CD14-positive monocyte (primary cell): Measurements from ENCODE around the gene SPNS3. TPM values are rescaled to one million over a fixed set of nuclear protein-coding genes. Genes with fewer than 3 reads are reported as not detected.

Experiments used
- DNase-seq, 3 donors: peaks; one replicate each; pipeline ENCODE4 v3.0.0-alpha.2; 2011 to 2022
- H2AFZ ChIP-seq: 2 replicates; pipeline ENCODE4 v1.6.0; 2012; ENCODE audit warnings: mild to moderate bottlenecking, low read depth, low read length, inconsistent platforms; ENCODE audit not compliant: insufficient read depth, poor library complexity, severe bottlenecking
- H3K27ac ChIP-seq, 2 donors: 1 replicate in 1 of 2; 2 replicates in 1 of 2; pipeline ENCODE4 v1.5.1; 2012 to 2013; ENCODE audit warnings: low read length in 2 of 2, control low read depth in 1 of 2, inconsistent platforms in 1 of 2, low read depth in 1 of 2, mild to moderate bottlenecking in 1 of 2
- H3K27me3 ChIP-seq, 2 donors: one replicate each; pipeline versions ENCODE4 v1.6.0 to v1.6.1; 2011 to 2013; ENCODE audit warnings: low read length in 2 of 2; ENCODE audit not compliant: control insufficient read depth in 2 of 2, insufficient read depth in 2 of 2
- H3K36me3 ChIP-seq, 2 donors: replicated peaks in 1 of 2; 1 replicate in 1 of 2; 2 replicates in 1 of 2; pipeline versions ENCODE4 v1.5.1 to v1.6.1; 2012 to 2013; ENCODE audit warnings: low read length in 2 of 2, control low read depth in 1 of 2, inconsistent platforms in 1 of 2, mild to moderate bottlenecking in 1 of 2; ENCODE audit not compliant: insufficient read depth in 2 of 2, control insufficient read depth in 1 of 2
- H3K4me1 ChIP-seq, 2 donors: 1 replicate in 1 of 2; 2 replicates in 1 of 2; pipeline versions ENCODE4 v1.5.1 to v1.6.1; 2012 to 2013; ENCODE audit warnings: low read length in 2 of 2, control low read depth in 1 of 2, inconsistent platforms in 1 of 2, mild to moderate bottlenecking in 1 of 2, moderate library complexity in 1 of 2; ENCODE audit not compliant: insufficient read depth in 2 of 2, control insufficient read depth in 1 of 2
- H3K4me2 ChIP-seq: replicated peaks from 2 replicates; pipeline ENCODE3; 2012; ENCODE audit warnings: low read length, moderate library complexity, mild to moderate bottlenecking; ENCODE audit not compliant: poor library complexity, severe bottlenecking; ENCODE audit errors: extremely low read depth
- H3K4me3 ChIP-seq, 3 experiments: fragments of 200-600 bp in 1 of 3; sonication (generic) in 1 of 3; replicated peaks in 1 of 3; 1 replicate in 2 of 3; 2 replicates in 1 of 3; pipeline ENCODE4 v1.5.1; 2011 to 2013; ENCODE audit warnings: low read length in 3 of 3, mild to moderate bottlenecking in 3 of 3, control low read depth in 2 of 3, low read depth in 2 of 3, inconsistent platforms in 1 of 3, moderate library complexity in 1 of 3
- H3K79me2 ChIP-seq: 2 replicates; pipeline ENCODE4 v1.6.0; 2012; ENCODE audit warnings: mild to moderate bottlenecking, control low read depth, inconsistent platforms, low read length, moderate library complexity; ENCODE audit not compliant: insufficient read depth
- H3K9ac ChIP-seq: 2 replicates; pipeline ENCODE4 v1.6.0; 2017; ENCODE audit warnings: low read length, mild to moderate bottlenecking; ENCODE audit not compliant: insufficient read depth, poor library complexity, severe bottlenecking
- H3K9me3 ChIP-seq, 2 donors: replicated peaks in 1 of 2; 1 replicate in 1 of 2; 2 replicates in 1 of 2; pipeline versions ENCODE4 v1.5.1 to v1.6.1; 2012 to 2013; ENCODE audit warnings: low read length in 2 of 2, control low read depth in 1 of 2; ENCODE audit not compliant: control insufficient read depth in 1 of 2, insufficient read depth in 1 of 2
- H4K20me1 ChIP-seq: 2 replicates; pipeline ENCODE4 v1.6.0; 2012; ENCODE audit warnings: mild to moderate bottlenecking, low read length, control low read depth, moderate library complexity; ENCODE audit not compliant: insufficient read depth
- H3K27ac Mint-ChIP-seq, 7 donors: one replicate each; pipeline ENCODE4 v1.8.0; 2020; ENCODE audit warnings: mild to moderate bottlenecking in 7 of 7, mixed read lengths in 7 of 7, moderate library complexity in 6 of 7, inconsistent platforms in 2 of 7
- H3K27me3 Mint-ChIP-seq, 3 donors: one replicate each; pipeline ENCODE4 v1.8.0; 2021 to 2022; ENCODE audit warnings: low read depth in 3 of 3, mild to moderate bottlenecking in 3 of 3, mixed read lengths in 3 of 3, moderate library complexity in 3 of 3, inconsistent platforms in 1 of 3
- H3K36me3 Mint-ChIP-seq, 2 donors: one replicate each; pipeline ENCODE4 v1.8.0; 2020; ENCODE audit warnings: mixed read lengths in 2 of 2, inconsistent platforms in 1 of 2, mild to moderate bottlenecking in 1 of 2
- H3K4me1 Mint-ChIP-seq: one replicate; pipeline ENCODE4 v1.8.0; 2020; ENCODE audit warnings: mild to moderate bottlenecking, mixed read lengths
- H3K4me3 Mint-ChIP-seq, 2 donors: one replicate each; pipeline ENCODE4 v1.8.0; 2020; ENCODE audit warnings: mild to moderate bottlenecking in 2 of 2, mixed read lengths in 2 of 2, moderate library complexity in 1 of 2
- H3K9me3 Mint-ChIP-seq, 7 donors: one replicate each; pipeline ENCODE4 v1.8.0; 2020 to 2022; ENCODE audit warnings: mixed read lengths in 7 of 7, mild to moderate bottlenecking in 6 of 7, moderate library complexity in 6 of 7, inconsistent platforms in 2 of 7
- CTCF ChIP-seq: fragments of 200-600 bp; IDR thresholded peaks from one replicate; pipeline ENCODE4 v1.8.0; 2022; ENCODE audit warnings: antibody characterized with exemption, mild to moderate bottlenecking
- WGBS: methylation state at CpG from one replicate; pipeline ENCODE4 v1.1.5; 2013; ENCODE audit warnings: missing lambda C conversion rate; ENCODE audit not compliant: insufficient coverage; 5-methylcytosine and 5-hydroxymethylcytosine counted together
- intact Hi-C, 2 donors: fragments of 100-400 bp; cut with micrococcal nuclease; formaldehyde crosslinking; loops; one replicate each; pipeline versions ENCODE4 v1.15.0 to v1.15.1; 2023
- polyA plus RNA-seq, 3 donors: library from polyadenylated mRNA; depleted of rRNA in 1 of 3; unstranded in 2 of 3; stranded (reverse) in 1 of 3; fragments of 300-500 nt in 2 of 3; fragments of >200 nt in 1 of 3; fragmentation: Illumina TruSeq in 2 of 3; gene quantifications; 1 replicate in 2 of 3; 2 replicates in 1 of 3; pipeline ENCODE4 v1.2.3, GENCODE V29; 2012 to 2021

Gene SPNS3
- polyA plus RNA-seq, 3 donors: 2.3 to 5.7 (median 4.5) TPM

GRCh38 chr17:4469552-4469951 is 35.8 kb downstream of the SPNS3 start:
- no peaks in the 10 kb centered on the region for H3K9me3 ChIP-seq
- intact Hi-C loops: no loop called here
- H3K4me1 ChIP-seq: no peaks in the 10 kb centered on the region
- Mint-ChIP-seq H3K27ac (peak overlapping the region in 2 of 7 donors; percentile 33 to 78), H3K4me1 (peaks cover 5% of the 10 kb centered on the region), H3K9me3 (no peaks in the 10 kb centered on the region), H3K27me3 (peaks cover 0 to 4% (median 1%) of the 10 kb centered on the region in 3 donors), H3K36me3 (peaks cover 16 to 17% of the 10 kb centered on the region in 2 donors), H3K4me3 (no peak overlapping the region)
- H3K4me2 ChIP-seq: no peak overlapping the region
- H3K79me2 ChIP-seq: no peaks in the 10 kb centered on the region
- no peak for TF ChIP-seq CTCF
- H3K27me3 ChIP-seq: no peaks in the 10 kb centered on the region
- no peak overlapping the region for H2AFZ ChIP-seq
- H4K20me1 ChIP-seq: no peaks in the 10 kb centered on the region
- H3K36me3 ChIP-seq: peaks cover 14 to 27% of the 10 kb centered on the region in 2 donors
- no peak overlapping the region for H3K4me3 ChIP-seq
- no peak overlapping the region for H3K9ac ChIP-seq
- DNase-seq: no peak
- no peak overlapping the region for H3K27ac ChIP-seq
- 100% methylated on average over 7 of the region's 12 CpGs for WGBS

GRCh38 chr17:4472286-4472685 is 38.5 kb downstream of the SPNS3 start:
- H3K36me3 ChIP-seq: peaks cover 3 to 14% of the 10 kb centered on the region in 2 donors
- 100% methylated on average over 2 of the region's 3 CpGs for WGBS
- TF ChIP-seq CTCF: no peak
- H4K20me1 ChIP-seq: no peaks in the 10 kb centered on the region
- Mint-ChIP-seq H3K9me3 (no peaks in the 10 kb centered on the region), H3K4me1 (peaks cover 4% of the 10 kb centered on the region), H3K27me3 (peaks cover 1 to 4% (median 2%) of the 10 kb centered on the region in 3 donors), H3K4me3 (no peak overlapping the region), H3K36me3 (peaks cover 8 to 12% of the 10 kb centered on the region in 2 donors), H3K27ac (no peak overlapping the region)
- intact Hi-C loops: no loop called here
- H3K4me3 ChIP-seq: no peak overlapping the region
- H3K9me3 ChIP-seq: no peaks in the 10 kb centered on the region
- no peak overlapping the region for H3K27ac ChIP-seq
- H3K27me3 ChIP-seq: no peaks in the 10 kb centered on the region
- no peaks in the 10 kb centered on the region for H3K79me2 ChIP-seq
- H3K4me1 ChIP-seq: no peaks in the 10 kb centered on the region
- no peak overlapping the region for H2AFZ ChIP-seq
- no peak for DNase-seq
- H3K4me2 ChIP-seq: no peak overlapping the region
- no peak overlapping the region for H3K9ac ChIP-seq
